HS-5 (cell line): ENCODE results near the gene ST3GAL4.
"Not testable (repeated sequence)": the region's sequence is repeated elsewhere in the genome, so short reads cannot be mapped to it uniquely, and the experiment has no call there.

Source experiments
- DNase-seq: peaks from one replicate; pipeline ENCODE4 v3.0.0-alpha.2; 2012; ENCODE audit warnings: low read depth

Gene ST3GAL4

GRCh38 chr11:126346946-126347345, 8.5 kb upstream of the ST3GAL4 start:
- not testable (repeated sequence) for DNase-seq

- DNase-seq: no peak
These were observed 7.5 kb upstream of the ST3GAL4 start for GRCh38 chr11:126347751-126348668.

- no peak for DNase-seq
These were observed 6.5 kb upstream of the ST3GAL4 start for GRCh38 chr11:126348806-126349582.

GRCh38 chr11:126350836-126351235, 4.7 kb upstream of the ST3GAL4 start:
- no peak for DNase-seq

GRCh38 chr11:126352163-126352562, 3.3 kb upstream of the ST3GAL4 start:
- DNase-seq: no peak

GRCh38 chr11:126352934-126353801, 2.3 kb upstream of the ST3GAL4 start:
- DNase-seq: no peak

GRCh38 chr11:126354631-126355323, 709 bp upstream of the ST3GAL4 start:
- DNase-seq: no peak

- DNase-seq: no peak
These were observed 726 bp downstream of the ST3GAL4 start for GRCh38 chr11:126355926-126356897.

GRCh38 chr11:126357055-126357962, 1.8 kb downstream of the ST3GAL4 start:
- no peak for DNase-seq

GRCh38 chr11:126357969-126358762, 2.7 kb downstream of the ST3GAL4 start:
- DNase-seq: no peak

GRCh38 chr11:126358763-126359160, 3.3 kb downstream of the ST3GAL4 start:
- DNase-seq: no peak

- DNase-seq: no peak
These were observed 4.1 kb downstream of the ST3GAL4 start for GRCh38 chr11:126359431-126360048.

- DNase-seq: no peak
These were observed 4.6 kb downstream of the ST3GAL4 start for GRCh38 chr11:126360049-126360446.

- DNase-seq: no peak
These were observed 5.9 kb downstream of the ST3GAL4 start for GRCh38 chr11:126361400-126361799.

GRCh38 chr11:126362879-126363655, 7.6 kb downstream of the ST3GAL4 start:
- DNase-seq: no peak

GRCh38 chr11:126363706-126364248, 8.3 kb downstream of the ST3GAL4 start:
- no peak for DNase-seq

GRCh38 chr11:126364735-126365134, 9.2 kb downstream of the ST3GAL4 start:
- DNase-seq: not testable (repeated sequence)
